WI38 (cell line): ENCODE data around the gene CDX1.

Experiments used
- H3K4me3 ChIP-seq: 2 replicates; pipeline ENCODE4 v1.5.1; 2011; ENCODE audit warnings: low read depth, mild to moderate bottlenecking, control low read depth, low read length
- CTCF ChIP-seq: IDR thresholded peaks from 2 replicates; pipeline ENCODE4 v1.5.1; 2012; ENCODE audit warnings: low read depth, mild to moderate bottlenecking, control low read depth, low read length

Gene CDX1

GRCh38 chr5:150180241-150181026 lies 13.9 kb downstream of the CDX1 start:
- H3K4me3 ChIP-seq, result no peak overlapping the region
- TF ChIP-seq CTCF, result no peak

GRCh38 chr5:150181027-150181426 lies 14.4 kb downstream of the CDX1 start:
- no peak for TF ChIP-seq CTCF

GRCh38 chr5:150181766-150182545 lies 15.4 kb downstream of the CDX1 start:
- H3K4me3 ChIP-seq, result no peak overlapping the region
- TF ChIP-seq CTCF, result no peak

More at GRCh38 chr5:150181027-150181426, 14.4 kb downstream of the CDX1 start:
- H3K4me3 ChIP-seq, result no peak overlapping the region

GRCh38 chr5:150182774-150183173 lies 16.2 kb downstream of the CDX1 start:
- no peak overlapping the region for H3K4me3 ChIP-seq
- no peak for TF ChIP-seq CTCF

GRCh38 chr5:150183436-150183835 lies 16.9 kb downstream of the CDX1 start:
- no peak overlapping the region for H3K4me3 ChIP-seq
- no peak for TF ChIP-seq CTCF

- no peak overlapping the region for H3K4me3 ChIP-seq
- TF ChIP-seq CTCF, result no peak
Observed at GRCh38 chr5:150184006-150184405, 17.4 kb downstream of the CDX1 start.
